Spinal cord (tissue), 10 donors: ENCODE results near the gene CSF3R. TPM values are rescaled to one million over a fixed set of nuclear protein-coding genes. Genes with fewer than 3 reads are reported as not detected.
A peak's percentile ranks its signal among the peaks of the same experiment; 100 is the strongest.

ENCODE experiments used
- DNase-seq, 6 donors: peaks; one replicate each; pipeline versions ENCODE4 v3.0.0 to v3.0.0-alpha.2; 2013 to 2015; ENCODE audit warnings: low spot score in 6 of 6, low read depth in 4 of 6
- H3K27ac ChIP-seq: one replicate; pipeline ENCODE4 v1.5.1; 2013; ENCODE audit warnings: low read depth, low read length, control low read depth
- H3K27me3 ChIP-seq: one replicate; pipeline ENCODE4 v1.6.1; 2013; ENCODE audit warnings: low read length; ENCODE audit not compliant: control insufficient read depth, insufficient read depth
- H3K36me3 ChIP-seq: one replicate; pipeline ENCODE4 v1.6.1; 2013; ENCODE audit warnings: low read length; ENCODE audit not compliant: control insufficient read depth, insufficient read depth
- H3K4me1 ChIP-seq: one replicate; pipeline ENCODE4 v1.6.1; 2013; ENCODE audit warnings: low read length; ENCODE audit not compliant: control insufficient read depth, insufficient read depth
- H3K4me3 ChIP-seq: one replicate; pipeline ENCODE4 v1.5.1; 2013; ENCODE audit warnings: low read depth, low read length, control low read depth
- H3K9me3 ChIP-seq: one replicate; pipeline ENCODE4 v1.6.1; 2013; ENCODE audit warnings: low read length; ENCODE audit not compliant: control insufficient read depth, insufficient read depth
- whole genome bisulfite sequencing: methylation state at CpG from one replicate; pipeline ENCODE4 v1.1.5; 2013; ENCODE audit warnings: missing lambda C conversion rate; ENCODE audit not compliant: insufficient coverage; 5-methylcytosine and 5-hydroxymethylcytosine counted together
- polyA plus RNA-seq, 2 donors: library from polyadenylated mRNA; unstranded; fragments of 120-200 nt; gene quantifications; one replicate each; pipeline ENCODE4 v1.2.1, GENCODE V29; 2013; ENCODE audit not compliant: insufficient read length in 2 of 2
- total RNA-seq, 2 donors: library from RNA; depleted of rRNA in 1 of 2; stranded (reverse); fragments of 120-200 nt in 1 of 2; fragments of >200 nt in 1 of 2; gene quantifications; one replicate each; pipeline versions ENCODE4 v1.2.3 to v1.2.4, GENCODE V29; 2013 to 2014
- donor health status: healthy.

Gene CSF3R
- total and polyA plus RNA-seq, 4 donors = 6.8 to 19.7 (median 15.6) TPM

GRCh38 chr1:36464605-36465393 lies 17.9 kb downstream of the CSF3R start:
- peaks cover 16% of the 10 kb centered on the region for H3K36me3 ChIP-seq
- peak overlapping the region; percentile 96 for H3K4me3 ChIP-seq
- WGBS = 5% methylated on average over 5 of the region's 13 CpGs
- H3K27me3 ChIP-seq = no peaks in the 10 kb centered on the region
- H3K27ac ChIP-seq = peak overlapping the region; percentile 94
- no peaks in the 10 kb centered on the region for H3K9me3 ChIP-seq
- DNase-seq = no peak
- peaks cover 8% of the 10 kb centered on the region for H3K4me1 ChIP-seq

DNA sequence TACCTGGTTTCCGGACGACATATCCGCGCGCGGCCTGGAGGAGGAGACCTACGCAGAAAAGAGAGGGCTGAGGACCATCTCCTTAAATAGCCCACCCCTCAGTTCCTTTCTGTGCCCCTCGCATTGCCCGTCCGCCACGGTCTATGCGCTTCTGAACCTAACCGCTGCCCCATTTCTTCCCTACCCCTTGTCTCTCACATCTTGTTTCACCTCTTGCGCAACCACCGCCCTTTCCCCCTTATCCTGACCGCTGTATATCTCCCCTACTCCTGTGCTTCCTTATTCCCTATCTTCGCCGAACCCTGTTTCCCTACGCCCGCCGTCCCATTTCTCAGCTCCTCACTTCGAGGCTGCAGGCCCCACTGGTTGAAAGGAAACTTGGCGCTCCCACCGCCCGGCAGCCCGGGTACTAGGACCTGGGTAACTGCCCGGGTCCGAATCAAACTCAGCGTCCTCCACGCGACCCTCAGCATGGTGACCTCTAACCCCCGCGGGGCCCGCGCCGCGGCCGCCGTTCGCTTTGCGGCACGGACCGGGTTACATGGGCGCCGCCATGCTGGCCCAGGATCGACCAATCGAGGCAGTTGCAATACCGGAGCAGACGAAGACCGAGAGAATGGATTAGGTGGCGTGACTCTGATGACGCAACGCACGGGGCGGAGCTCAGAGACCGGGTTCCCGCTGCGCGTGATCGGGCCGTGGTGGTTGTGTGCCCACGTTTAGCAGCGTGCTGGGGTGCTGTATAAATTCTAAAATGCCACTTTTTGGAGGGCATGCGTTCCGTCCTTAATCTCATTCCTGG lies 18.7 kb downstream of the CSF3R start, which contains the start of gene MRPS15:
TSS of gene MRPS15 (minus strand) at position 582 of the 802 bp plus-strand sequence. CDS start at position 473, 109 bp downstream.
- Histone ChIP-seq H3K36me3 (peaks cover 24% of the 10 kb centered on the region), H3K27ac (peak within 1 kb of the TSS; percentile 94), H3K4me3 (peak within 1 kb of the TSS; percentile 96), H3K9me3 (no peaks in the 10 kb centered on the region), H3K4me1 (peaks cover 8% of the 10 kb centered on the region), H3K27me3 (no peaks in the 10 kb centered on the region)
- under 1% methylated on average over 65 of the region's 65 CpGs for WGBS
- DNase-seq = peak; percentile 90 to 99 (median 92)

DNA sequence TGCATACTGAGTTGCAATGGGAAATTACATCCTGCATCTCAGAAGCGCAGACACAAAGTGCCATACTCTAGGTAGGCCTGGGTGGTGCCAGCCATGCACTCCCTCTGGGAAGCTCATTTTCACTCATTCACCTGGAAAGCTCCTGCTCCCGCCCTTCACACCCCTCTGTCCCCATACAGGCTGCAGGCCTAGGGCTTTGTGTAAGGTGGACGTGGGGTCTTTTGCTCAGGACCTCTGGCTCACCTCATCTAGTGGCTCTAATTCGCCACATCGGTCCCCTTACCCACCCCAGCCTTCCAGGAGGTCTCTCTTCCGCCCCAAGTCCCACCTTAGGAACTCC lies 19.3 kb downstream of the CSF3R start:
- Histone ChIP-seq H3K4me3 (peak overlapping the region; percentile 96), H3K27me3 (no peaks in the 10 kb centered on the region), H3K4me1 (peaks cover 8% of the 10 kb centered on the region), H3K36me3 (peaks cover 27% of the 10 kb centered on the region), H3K27ac (no peak overlapping the region), H3K9me3 (no peaks in the 10 kb centered on the region)
- 10% methylated on average over 5 of the region's 6 CpGs for WGBS
- no peak for DNase-seq

DNA sequence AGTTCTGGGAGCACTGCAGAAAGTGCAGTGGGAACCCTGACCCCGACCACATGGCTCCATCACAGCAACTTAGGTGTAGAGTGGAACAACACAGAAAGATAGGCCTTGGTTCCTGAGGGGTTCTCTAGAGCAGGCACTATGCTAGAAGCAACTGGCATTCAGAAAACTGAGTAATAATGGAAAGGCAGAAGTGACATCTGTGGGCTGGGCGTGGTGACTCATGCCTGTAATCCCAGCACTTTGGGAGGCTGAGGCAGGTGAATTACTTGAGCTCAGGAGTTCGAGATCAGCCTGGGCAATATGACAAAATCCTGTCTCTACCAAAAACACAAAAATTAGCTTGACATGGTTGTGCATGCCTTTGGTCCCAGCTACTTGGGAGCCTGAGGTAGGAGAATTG lies 23.8 kb downstream of the CSF3R start:
- no peak for DNase-seq
- whole genome bisulfite sequencing = 94% methylated on average over 2 of the region's 3 CpGs
- H3K27me3 ChIP-seq = no peaks in the 10 kb centered on the region
- H3K36me3 ChIP-seq = peaks cover 51% of the 10 kb centered on the region
- no peaks in the 10 kb centered on the region for H3K9me3 ChIP-seq
- H3K4me1 ChIP-seq = peaks cover 8% of the 10 kb centered on the region
- no peak overlapping the region for H3K27ac ChIP-seq
- no peak overlapping the region for H3K4me3 ChIP-seq

GRCh38 chr1:36457691-36458090 lies 25.0 kb downstream of the CSF3R start:
- Histone ChIP-seq H3K36me3 (peaks cover 51% of the 10 kb centered on the region), H3K9me3 (no peaks in the 10 kb centered on the region), H3K27me3 (no peaks in the 10 kb centered on the region), H3K27ac (no peak overlapping the region), H3K4me3 (no peak overlapping the region), H3K4me1 (no peaks in the 10 kb centered on the region)
- DNase-seq = no peak
- WGBS = 61% methylated on average over 2 of the region's 5 CpGs

DNA sequence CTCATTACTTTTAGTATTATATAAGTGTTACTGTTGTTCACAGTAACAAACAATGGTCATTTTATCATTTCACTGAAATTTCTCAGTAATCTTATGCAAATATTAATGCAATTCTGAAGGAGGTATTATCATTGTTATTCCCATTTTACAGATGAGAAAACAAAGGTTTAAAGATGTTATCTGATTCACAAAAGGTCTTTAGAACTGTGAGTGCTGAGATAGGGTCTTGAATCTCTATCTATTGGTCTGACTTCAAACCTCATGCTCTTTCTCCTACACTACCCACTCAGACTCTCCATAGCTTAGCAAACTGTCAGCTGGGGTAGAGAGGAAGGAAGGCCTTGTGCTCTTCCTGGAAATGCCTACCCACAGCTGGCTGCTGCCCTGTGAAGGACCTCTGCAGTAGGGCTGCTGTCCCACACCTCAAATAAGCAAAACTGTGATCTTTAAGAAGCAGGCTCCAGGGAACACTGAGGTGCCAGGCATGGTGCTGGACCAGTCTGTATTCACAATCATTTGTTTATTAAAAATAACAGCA lies 26.3 kb downstream of the CSF3R start:
- H3K4me3 ChIP-seq = no peak overlapping the region
- no peak for DNase-seq
- no peaks in the 10 kb centered on the region for H3K4me1 ChIP-seq
- H3K27ac ChIP-seq = no peak overlapping the region
- no peaks in the 10 kb centered on the region for H3K9me3 ChIP-seq
- peaks cover 51% of the 10 kb centered on the region for H3K36me3 ChIP-seq
- H3K27me3 ChIP-seq = no peaks in the 10 kb centered on the region

DNA sequence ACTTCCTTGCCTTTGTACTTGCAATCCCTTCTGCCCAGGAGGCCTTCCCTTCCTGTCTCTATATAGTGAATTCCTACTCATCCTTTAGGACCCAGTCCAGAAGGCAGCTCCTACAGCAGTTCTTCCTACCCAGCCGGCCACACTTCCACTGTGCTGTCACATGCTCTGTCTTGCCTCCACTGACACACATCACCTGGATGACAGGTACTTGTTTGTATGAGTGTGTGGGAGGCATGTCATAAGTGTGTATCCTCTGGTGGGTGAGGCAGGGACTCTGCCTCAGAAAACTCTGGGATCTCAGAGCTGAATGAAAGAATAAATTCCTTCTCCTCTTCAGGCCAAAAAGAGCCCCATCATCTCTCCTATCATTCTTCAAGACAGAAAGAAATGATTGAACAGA lies 27.3 kb downstream of the CSF3R start:
- Histone ChIP-seq H3K27me3 (no peaks in the 10 kb centered on the region), H3K4me3 (no peak overlapping the region), H3K4me1 (peaks cover 7% of the 10 kb centered on the region), H3K9me3 (no peaks in the 10 kb centered on the region), H3K27ac (no peak overlapping the region), H3K36me3 (peaks cover 41% of the 10 kb centered on the region)
- no CpG with 5 or more reads among the region's 1 CpG for WGBS
- DNase-seq = no peak

DNA sequence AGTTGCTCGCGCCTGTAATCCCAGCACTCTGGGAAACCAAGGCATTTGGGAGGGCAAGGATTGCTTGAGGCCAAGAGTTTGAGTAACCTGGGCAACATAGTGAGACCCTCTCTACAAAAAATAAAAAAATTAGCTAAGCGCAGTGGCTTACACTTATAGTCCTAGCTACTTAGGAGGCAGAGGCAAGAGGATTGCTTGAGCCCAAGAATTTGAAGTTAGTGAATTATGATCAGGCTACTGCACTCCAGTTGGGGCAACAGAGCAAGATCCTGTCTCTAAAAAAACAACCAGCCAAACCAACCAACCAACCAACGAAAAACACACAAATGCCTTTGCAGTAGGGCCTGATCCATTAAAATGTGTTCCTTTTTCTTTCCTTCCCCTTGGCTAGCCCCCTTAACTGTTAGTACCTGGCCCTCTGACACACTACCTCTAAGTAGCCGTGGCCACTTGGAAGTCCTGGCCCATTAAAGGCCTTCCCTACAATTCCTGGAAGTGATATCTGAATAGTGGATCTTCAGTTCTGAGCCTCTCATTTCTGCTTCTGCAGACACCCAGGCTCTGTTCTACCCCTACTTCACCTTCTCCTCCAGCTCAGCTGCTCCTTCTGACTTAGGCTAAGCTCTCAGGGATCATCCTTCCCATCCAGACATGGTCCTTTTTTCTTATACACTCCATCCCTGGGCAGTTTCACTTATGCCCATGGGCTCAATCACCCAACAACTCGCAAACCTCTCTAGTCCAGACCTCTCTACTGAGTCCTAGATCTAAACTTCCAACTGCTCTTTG lies 28.9 kb downstream of the CSF3R start:
- Histone ChIP-seq H3K36me3 (peaks cover 26% of the 10 kb centered on the region), H3K4me3 (no peak overlapping the region), H3K27me3 (no peaks in the 10 kb centered on the region), H3K9me3 (no peaks in the 10 kb centered on the region), H3K27ac (no peak overlapping the region), H3K4me1 (peaks cover 13% of the 10 kb centered on the region)
- 96% methylated on average over 3 of the region's 6 CpGs for WGBS
- DNase-seq = no peak

DNA sequence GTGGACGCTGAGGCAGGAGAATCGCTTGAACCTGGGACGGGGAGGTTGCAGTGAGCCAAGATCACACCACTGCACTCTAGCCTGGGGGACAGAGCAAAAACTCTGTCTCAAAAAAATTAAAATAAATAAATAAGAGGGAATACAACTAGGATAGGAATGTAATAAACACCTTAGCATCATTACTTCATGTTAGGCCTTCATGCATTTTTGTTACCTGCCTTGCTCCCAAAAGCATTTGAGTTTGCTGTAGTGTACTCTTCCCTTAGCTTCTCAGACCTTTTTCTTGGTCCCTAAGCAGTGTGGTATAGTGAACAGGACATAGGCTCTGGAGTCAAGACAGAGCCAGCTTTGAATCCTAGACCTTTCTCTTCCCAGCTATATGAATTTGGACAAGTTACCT lies 29.7 kb downstream of the CSF3R start:
- Histone ChIP-seq H3K4me1 (peaks cover 13% of the 10 kb centered on the region), H3K36me3 (peaks cover 21% of the 10 kb centered on the region), H3K27ac (no peak overlapping the region), H3K27me3 (no peaks in the 10 kb centered on the region), H3K4me3 (no peak overlapping the region), H3K9me3 (no peaks in the 10 kb centered on the region)
- WGBS = 86% methylated on average over 1 of the region's 3 CpGs
- DNase-seq = no peak
